ELF-1 (cell line): ENCODE results near the gene FKTN.
A peak's percentile ranks its signal among the peaks of the same experiment; 100 is the strongest.
"Not testable (repeated sequence)": the region's sequence is repeated elsewhere in the genome, so short reads cannot be mapped to it uniquely, and the experiment has no call there.

ENCODE experiments used
- DNase-seq: peaks from one replicate; pipeline ENCODE4 v3.0.0-alpha.2; 2016; ENCODE audit warnings: low read depth, low spot score

The FKTN gene

GRCh38 chr9:105557804-105558610, at the start of gene FKTN:
TSS of gene FKTN (plus strand) at chr9:105558131. CDS start at chr9:105575033, 16,902 bp downstream.
- peak; percentile 94 for DNase-seq

- no peak for DNase-seq
Observed at GRCh38 chr9:105508530-105508929, 49.4 kb upstream of the FKTN start.

GRCh38 chr9:105510024-105510423, 47.9 kb upstream of the FKTN start:
- DNase-seq: no peak

- DNase-seq: no peak
Observed at GRCh38 chr9:105511446-105511845, 46.5 kb upstream of the FKTN start.

- DNase-seq: peak; percentile 71
Observed at GRCh38 chr9:105515811-105516413, 42.0 kb upstream of the FKTN start.

GRCh38 chr9:105519710-105520369, 38.1 kb upstream of the FKTN start:
- not testable (repeated sequence) for DNase-seq

- DNase-seq: not testable (repeated sequence)
Observed at GRCh38 chr9:105520992-105521391, 36.9 kb upstream of the FKTN start.

- DNase-seq: not testable (repeated sequence)
Observed at GRCh38 chr9:105522618-105523385, 35.1 kb upstream of the FKTN start.

GRCh38 chr9:105531530-105531929, 26.4 kb upstream of the FKTN start:
- no peak for DNase-seq

- no peak for DNase-seq
Observed at GRCh38 chr9:105535920-105536668, 21.8 kb upstream of the FKTN start.

GRCh38 chr9:105539452-105539851, 18.5 kb upstream of the FKTN start:
- no peak for DNase-seq

GRCh38 chr9:105541838-105542237, 16.1 kb upstream of the FKTN start:
- no peak for DNase-seq

GRCh38 chr9:105554042-105554441, 3.9 kb upstream of the FKTN start:
- peak; percentile 1 for DNase-seq

GRCh38 chr9:105572455-105572854, 14.5 kb downstream of the FKTN start:
- DNase-seq: no peak

- not testable (repeated sequence) for DNase-seq
Observed at GRCh38 chr9:105579952-105580351, 22.0 kb downstream of the FKTN start.

GRCh38 chr9:105581550-105581949, 23.6 kb downstream of the FKTN start:
- peak; percentile 69 for DNase-seq

GRCh38 chr9:105593145-105593544, 35.2 kb downstream of the FKTN start:
- no peak for DNase-seq

- DNase-seq: no peak
Observed at GRCh38 chr9:105608721-105609598, 51.0 kb downstream of the FKTN start.

- no peak for DNase-seq
Observed at GRCh38 chr9:105621001-105621400, 63.1 kb downstream of the FKTN start.

- DNase-seq: no peak
Observed at GRCh38 chr9:105625088-105625487, 67.2 kb downstream of the FKTN start.
